Thyroid gland (tissue), 4 donors: Measurements from ENCODE around the gene GRIK4.

Experiments
- POLR2A ChIP-seq, 2 donors: fragments of 450-650 bp; IDR thresholded peaks; one replicate each; pipeline ENCODE4 v1.6.1; 2017; ENCODE audit warnings: antibody characterized with exemption in 2 of 2, mild to moderate bottlenecking in 2 of 2, moderate library complexity in 1 of 2
- TF ChIP-seq, protein P1 (sequence below), 6 experiments: fragments of 200-600 bp in 3 of 6; fragments of 450-650 bp in 3 of 6; sonication (generic) in 3 of 6; IDR thresholded peaks; one replicate each; pipeline ENCODE4 v1.5.1; 2016 to 2019; ENCODE audit warnings: antibody characterized with exemption in 6 of 6, mild to moderate bottlenecking in 2 of 6, inconsistent platforms in 1 of 6, moderate library complexity in 1 of 6

DNA sequence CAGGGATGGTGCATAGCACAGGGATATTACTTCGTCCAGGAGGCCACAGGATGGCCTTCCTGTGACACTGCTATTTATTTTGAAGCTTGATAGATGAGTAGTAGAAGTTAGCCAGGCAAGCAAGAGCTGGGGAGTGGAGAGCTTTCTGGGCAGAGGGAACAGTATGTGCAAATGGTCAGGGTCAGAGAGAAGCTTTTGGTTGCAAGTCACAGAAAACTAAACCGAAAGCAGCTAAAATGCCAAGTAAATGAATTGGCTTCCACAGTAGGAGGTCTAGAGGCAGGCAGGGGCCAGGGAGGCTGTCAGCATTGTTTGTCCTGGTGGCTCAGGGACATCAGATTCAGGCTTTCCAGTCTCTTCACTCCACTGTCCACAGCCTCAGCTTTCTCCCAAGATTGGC lies 247.5 kb downstream of the GRIK4 start:
- TF ChIP-seq POLR2A (IDR thresholded peaks at IDR 0.05), result no peak
- TF ChIP-seq, protein P1, sequence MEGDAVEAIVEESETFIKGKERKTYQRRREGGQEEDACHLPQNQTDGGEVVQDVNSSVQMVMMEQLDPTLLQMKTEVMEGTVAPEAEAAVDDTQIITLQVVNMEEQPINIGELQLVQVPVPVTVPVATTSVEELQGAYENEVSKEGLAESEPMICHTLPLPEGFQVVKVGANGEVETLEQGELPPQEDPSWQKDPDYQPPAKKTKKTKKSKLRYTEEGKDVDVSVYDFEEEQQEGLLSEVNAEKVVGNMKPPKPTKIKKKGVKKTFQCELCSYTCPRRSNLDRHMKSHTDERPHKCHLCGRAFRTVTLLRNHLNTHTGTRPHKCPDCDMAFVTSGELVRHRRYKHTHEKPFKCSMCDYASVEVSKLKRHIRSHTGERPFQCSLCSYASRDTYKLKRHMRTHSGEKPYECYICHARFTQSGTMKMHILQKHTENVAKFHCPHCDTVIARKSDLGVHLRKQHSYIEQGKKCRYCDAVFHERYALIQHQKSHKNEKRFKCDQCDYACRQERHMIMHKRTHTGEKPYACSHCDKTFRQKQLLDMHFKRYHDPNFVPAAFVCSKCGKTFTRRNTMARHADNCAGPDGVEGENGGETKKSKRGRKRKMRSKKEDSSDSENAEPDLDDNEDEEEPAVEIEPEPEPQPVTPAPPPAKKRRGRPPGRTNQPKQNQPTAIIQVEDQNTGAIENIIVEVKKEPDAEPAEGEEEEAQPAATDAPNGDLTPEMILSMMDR (IDR thresholded peaks at IDR 0.05), result no peak
